Body of pancreas (tissue), 4 donors: ENCODE measurements around the gene CDK4.

Experiments
- POLR2A ChIP-seq, 3 donors: fragments of 450-650 bp; IDR thresholded peaks; one replicate each; pipeline ENCODE4 v1.6.1; 2016; ENCODE audit warnings: antibody characterized with exemption in 3 of 3, mild to moderate bottlenecking in 2 of 3
- TF ChIP-seq, protein P1 (sequence below), 7 experiments: fragments of 450-650 bp in 4 of 7; fragments of 200-600 bp in 3 of 7; sonication (generic) in 3 of 7; IDR thresholded peaks; one replicate each; pipeline ENCODE4 v1.5.1; 2016 to 2019; ENCODE audit warnings: antibody characterized with exemption in 7 of 7

DNA sequence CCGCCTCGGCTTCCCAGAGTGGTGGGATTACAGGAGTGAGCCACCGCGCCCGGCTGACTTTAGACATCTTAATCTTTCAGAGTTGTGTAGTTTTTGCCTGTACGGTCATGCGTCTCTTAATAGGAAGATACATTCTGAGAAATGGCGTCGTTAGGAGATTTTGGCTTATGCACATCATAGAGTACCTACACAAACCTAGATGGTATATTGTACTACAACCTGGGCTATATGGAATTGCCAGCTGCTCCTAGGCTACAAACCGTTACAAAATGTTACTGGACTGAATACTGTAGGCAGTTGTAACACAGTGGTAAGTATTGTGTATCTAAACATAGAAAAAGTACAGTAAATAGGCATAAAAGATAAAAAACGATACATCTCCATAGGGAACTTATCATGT lies 31.8 kb upstream of the CDK4 start:
- TF ChIP-seq, protein P1, sequence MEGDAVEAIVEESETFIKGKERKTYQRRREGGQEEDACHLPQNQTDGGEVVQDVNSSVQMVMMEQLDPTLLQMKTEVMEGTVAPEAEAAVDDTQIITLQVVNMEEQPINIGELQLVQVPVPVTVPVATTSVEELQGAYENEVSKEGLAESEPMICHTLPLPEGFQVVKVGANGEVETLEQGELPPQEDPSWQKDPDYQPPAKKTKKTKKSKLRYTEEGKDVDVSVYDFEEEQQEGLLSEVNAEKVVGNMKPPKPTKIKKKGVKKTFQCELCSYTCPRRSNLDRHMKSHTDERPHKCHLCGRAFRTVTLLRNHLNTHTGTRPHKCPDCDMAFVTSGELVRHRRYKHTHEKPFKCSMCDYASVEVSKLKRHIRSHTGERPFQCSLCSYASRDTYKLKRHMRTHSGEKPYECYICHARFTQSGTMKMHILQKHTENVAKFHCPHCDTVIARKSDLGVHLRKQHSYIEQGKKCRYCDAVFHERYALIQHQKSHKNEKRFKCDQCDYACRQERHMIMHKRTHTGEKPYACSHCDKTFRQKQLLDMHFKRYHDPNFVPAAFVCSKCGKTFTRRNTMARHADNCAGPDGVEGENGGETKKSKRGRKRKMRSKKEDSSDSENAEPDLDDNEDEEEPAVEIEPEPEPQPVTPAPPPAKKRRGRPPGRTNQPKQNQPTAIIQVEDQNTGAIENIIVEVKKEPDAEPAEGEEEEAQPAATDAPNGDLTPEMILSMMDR (IDR thresholded peaks at IDR 0.05): no peak
- TF ChIP-seq POLR2A (IDR thresholded peaks at IDR 0.05): no peak
